ENCODE data around the gene FAM13C.

Gene FAM13C

DNA sequence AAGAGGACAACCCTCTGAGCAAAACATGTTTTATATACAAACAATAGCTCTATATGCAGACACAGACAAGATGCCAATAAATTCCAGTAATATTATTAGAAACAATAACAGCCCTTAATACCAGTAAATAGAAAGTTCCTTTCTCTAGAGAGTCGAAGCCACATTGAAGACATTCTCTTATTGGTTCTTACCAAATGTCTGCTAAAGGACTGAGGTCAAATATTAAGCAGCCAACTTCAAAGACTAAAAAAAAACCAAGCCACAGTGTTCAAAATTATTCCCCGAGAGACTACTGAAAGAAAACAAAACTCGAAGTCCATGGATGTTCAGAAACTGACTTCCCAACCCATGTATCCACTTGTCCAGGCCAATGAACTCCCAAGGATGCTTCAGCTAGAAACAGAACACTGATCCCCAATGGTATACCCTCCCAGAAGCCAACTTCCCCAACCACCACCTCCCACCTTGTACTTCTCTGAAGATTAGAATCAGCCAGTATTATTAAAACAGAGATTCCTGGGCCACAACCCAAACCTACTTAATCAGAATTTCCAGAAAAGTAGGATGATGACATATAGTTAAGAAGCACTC is 51.9 kb downstream of the FAM13C start:
- no peaks in the 10 kb centered on the region for H3K27me3 ChIP-seq (ENCODE audit: insufficient read depth, low read length, poor library complexity)
- no peak for ATAC-seq (ENCODE audit: insufficient read depth, low read depth)
- H3K79me2 ChIP-seq (ENCODE audit: insufficient read depth, low read length) = no peaks in the 10 kb centered on the region
- H4K20me1 ChIP-seq (ENCODE audit: insufficient read depth, low read length) = no peaks in the 10 kb centered on the region
- H3K27ac ChIP-seq (ENCODE audit: low read length) = no peak overlapping the region
- no peaks in the 10 kb centered on the region for H3K9me3 ChIP-seq (ENCODE audit: insufficient read depth, low read length, severe bottlenecking)
- H2AFZ ChIP-seq (ENCODE audit: low read depth, low read length) = no peak overlapping the region
- no peak for DNase-seq
- H3K9ac ChIP-seq (ENCODE audit: low read depth, low read length) = no peak overlapping the region
- no peak overlapping the region for H3K4me3 ChIP-seq (ENCODE audit: low read depth in 1 of 2, low read length in 2 of 2)
- H3K36me3 ChIP-seq (ENCODE audit: insufficient read depth, low read length) = no peaks in the 10 kb centered on the region
- TF ChIP-seq EZH2 (IDR thresholded peaks at IDR 0.05; ENCODE audit: borderline replicate concordance, low read depth, low read length, severe bottlenecking) = no peak
- TF ChIP-seq, protein P1, sequence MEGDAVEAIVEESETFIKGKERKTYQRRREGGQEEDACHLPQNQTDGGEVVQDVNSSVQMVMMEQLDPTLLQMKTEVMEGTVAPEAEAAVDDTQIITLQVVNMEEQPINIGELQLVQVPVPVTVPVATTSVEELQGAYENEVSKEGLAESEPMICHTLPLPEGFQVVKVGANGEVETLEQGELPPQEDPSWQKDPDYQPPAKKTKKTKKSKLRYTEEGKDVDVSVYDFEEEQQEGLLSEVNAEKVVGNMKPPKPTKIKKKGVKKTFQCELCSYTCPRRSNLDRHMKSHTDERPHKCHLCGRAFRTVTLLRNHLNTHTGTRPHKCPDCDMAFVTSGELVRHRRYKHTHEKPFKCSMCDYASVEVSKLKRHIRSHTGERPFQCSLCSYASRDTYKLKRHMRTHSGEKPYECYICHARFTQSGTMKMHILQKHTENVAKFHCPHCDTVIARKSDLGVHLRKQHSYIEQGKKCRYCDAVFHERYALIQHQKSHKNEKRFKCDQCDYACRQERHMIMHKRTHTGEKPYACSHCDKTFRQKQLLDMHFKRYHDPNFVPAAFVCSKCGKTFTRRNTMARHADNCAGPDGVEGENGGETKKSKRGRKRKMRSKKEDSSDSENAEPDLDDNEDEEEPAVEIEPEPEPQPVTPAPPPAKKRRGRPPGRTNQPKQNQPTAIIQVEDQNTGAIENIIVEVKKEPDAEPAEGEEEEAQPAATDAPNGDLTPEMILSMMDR (IDR thresholded peaks at IDR 0.05; ENCODE audit: borderline replicate concordance, extremely low read depth, low read length, poor library complexity, severe bottlenecking) = no peak
- H3K4me1 ChIP-seq (ENCODE audit: insufficient read depth, low read length) = no peaks in the 10 kb centered on the region
- no peak overlapping the region for H3K4me2 ChIP-seq (ENCODE audit: insufficient read depth, low read length)

DNA sequence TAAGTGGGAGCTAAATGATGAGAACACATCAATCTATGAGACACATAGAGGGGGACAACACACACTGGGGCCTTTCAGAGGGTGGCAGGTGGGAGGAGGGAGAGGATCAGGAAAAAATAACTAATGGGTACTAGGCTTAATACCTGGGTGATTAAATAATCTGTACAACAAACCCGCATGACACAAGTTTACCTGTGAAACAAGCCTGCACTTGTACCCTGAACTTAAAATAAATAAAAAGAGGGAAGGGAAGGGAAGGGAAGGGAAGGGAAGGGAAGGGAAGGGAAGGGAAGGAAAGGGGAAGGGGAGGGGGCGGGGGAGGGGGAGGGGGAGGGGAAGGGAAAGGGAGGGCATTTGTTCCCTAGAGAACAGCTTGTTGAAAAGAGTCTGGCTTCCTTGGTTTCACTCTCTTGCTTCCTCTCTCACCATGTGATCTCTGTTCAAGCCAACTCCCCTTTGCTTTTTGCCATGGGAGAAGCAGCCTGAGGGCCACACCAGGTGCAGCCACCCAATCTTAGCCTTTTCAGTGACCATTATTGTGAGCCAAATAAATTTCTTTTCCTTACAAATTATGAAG is 57.7 kb downstream of the FAM13C start:
- Histone ChIP-seq H4K20me1 (ENCODE audit: insufficient read depth, low read length) (no peaks in the 10 kb centered on the region), H3K9me3 (ENCODE audit: insufficient read depth, low read length, severe bottlenecking) (no peaks in the 10 kb centered on the region), H3K4me3 (ENCODE audit: low read depth in 1 of 2, low read length in 2 of 2) (no peak overlapping the region), H3K79me2 (ENCODE audit: insufficient read depth, low read length) (no peaks in the 10 kb centered on the region), H3K27ac (ENCODE audit: low read length) (no peak overlapping the region), H3K4me2 (ENCODE audit: insufficient read depth, low read length) (no peak overlapping the region), H3K36me3 (ENCODE audit: insufficient read depth, low read length) (no peaks in the 10 kb centered on the region), H3K4me1 (ENCODE audit: insufficient read depth, low read length) (no peaks in the 10 kb centered on the region), H3K9ac (ENCODE audit: low read depth, low read length) (no peak overlapping the region), H3K27me3 (ENCODE audit: insufficient read depth, low read length, poor library complexity) (no peaks in the 10 kb centered on the region), H2AFZ (ENCODE audit: low read depth, low read length) (no peak overlapping the region)
- no peak for ATAC-seq (ENCODE audit: insufficient read depth, low read depth)
- no peak for DNase-seq
- TF ChIP-seq, protein P1 (IDR thresholded peaks at IDR 0.05; ENCODE audit: borderline replicate concordance, extremely low read depth, low read length, poor library complexity, severe bottlenecking) = no peak

DNA sequence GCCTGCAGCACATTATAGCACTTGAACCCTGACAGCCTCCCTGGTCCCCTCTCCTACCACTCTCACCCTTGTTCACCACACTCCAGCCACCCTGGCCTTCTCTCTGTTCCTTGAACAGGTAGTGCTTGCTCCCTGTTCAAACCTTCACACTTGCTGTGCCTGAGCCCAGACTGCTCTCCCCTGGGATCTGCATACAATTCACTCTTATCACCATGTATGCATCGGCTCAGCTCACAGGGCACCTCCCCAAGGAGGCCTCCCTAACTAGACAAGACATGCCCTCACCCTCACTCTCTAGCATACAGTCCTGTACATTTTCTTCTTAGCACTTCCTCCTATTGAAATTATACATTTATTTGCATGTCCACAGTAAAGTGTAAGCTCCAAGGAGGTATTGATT is 59.3 kb downstream of the FAM13C start:
- Histone ChIP-seq H3K4me3 (ENCODE audit: low read depth in 1 of 2, low read length in 2 of 2) (no peak overlapping the region), H3K9ac (ENCODE audit: low read depth, low read length) (no peak overlapping the region), H3K27me3 (ENCODE audit: insufficient read depth, low read length, poor library complexity) (no peaks in the 10 kb centered on the region), H2AFZ (ENCODE audit: low read depth, low read length) (no peak overlapping the region), H4K20me1 (ENCODE audit: insufficient read depth, low read length) (no peaks in the 10 kb centered on the region), H3K27ac (ENCODE audit: low read length) (no peak overlapping the region), H3K9me3 (ENCODE audit: insufficient read depth, low read length, severe bottlenecking) (no peaks in the 10 kb centered on the region), H3K4me2 (ENCODE audit: insufficient read depth, low read length) (no peak overlapping the region), H3K79me2 (ENCODE audit: insufficient read depth, low read length) (no peaks in the 10 kb centered on the region), H3K4me1 (ENCODE audit: insufficient read depth, low read length) (no peaks in the 10 kb centered on the region), H3K36me3 (ENCODE audit: insufficient read depth, low read length) (no peaks in the 10 kb centered on the region)
- TF ChIP-seq, protein P1 (IDR thresholded peaks at IDR 0.05; ENCODE audit: borderline replicate concordance, extremely low read depth, low read length, poor library complexity, severe bottlenecking) = no peak
- TF ChIP-seq EZH2 (IDR thresholded peaks at IDR 0.05; ENCODE audit: borderline replicate concordance, low read depth, low read length, severe bottlenecking) = no peak
- ATAC-seq (ENCODE audit: insufficient read depth, low read depth) (no peak), DNase-seq (no peak)

All from DND-41 (cell line).